DND-41 (cell line): ENCODE data around the gene HOXA4.
A peak's percentile ranks its signal among the peaks of the same experiment; 100 is the strongest.

Experiments used
- ATAC-seq: fragments of 200-7000 bp; cut with Tn5 transposase; 3 replicates; pipeline ENCODE4 v1.9.1; 2021; ENCODE audit warnings: low read depth; ENCODE audit not compliant: insufficient read depth
- DNase-seq: peaks from one replicate; pipeline ENCODE4 v3.0.0-alpha.2; 2020
- H2AFZ ChIP-seq: 2 replicates; pipeline ENCODE4 v1.6.0; 2012; ENCODE audit warnings: low read depth, low read length
- H3K27ac ChIP-seq: 2 replicates; pipeline ENCODE4 v1.5.1; 2012; ENCODE audit warnings: low read length, inconsistent platforms
- H3K27me3 ChIP-seq: fragments of 200-600 bp; sonication (generic); 2 replicates; pipeline ENCODE4 v1.6.0; 2012; ENCODE audit warnings: low read length, mild to moderate bottlenecking, inconsistent platforms; ENCODE audit not compliant: insufficient read depth, poor library complexity
- H3K36me3 ChIP-seq: 2 replicates; pipeline ENCODE4 v1.5.1; 2012; ENCODE audit warnings: low read length, inconsistent platforms; ENCODE audit not compliant: insufficient read depth
- H3K4me1 ChIP-seq: 2 replicates; pipeline ENCODE4 v1.5.1; 2012; ENCODE audit warnings: mild to moderate bottlenecking, low read length; ENCODE audit not compliant: insufficient read depth
- H3K4me2 ChIP-seq: 2 replicates; pipeline ENCODE4 v1.6.0; 2012; ENCODE audit warnings: mild to moderate bottlenecking, moderate library complexity, low read length, inconsistent platforms; ENCODE audit not compliant: insufficient read depth
- H3K4me3 ChIP-seq, 2 experiments: fragments of 200-600 bp in 1 of 2; shearing (Covaris generic) in 1 of 2; 2 replicates each; pipeline ENCODE4 v1.5.1; 2012 to 2016; ENCODE audit warnings: inconsistent platforms in 2 of 2, low read length in 2 of 2, mild to moderate bottlenecking in 2 of 2, low read depth in 1 of 2, moderate library complexity in 1 of 2
- H3K79me2 ChIP-seq: 2 replicates; pipeline ENCODE4 v1.6.0; 2012; ENCODE audit warnings: low read length, inconsistent platforms; ENCODE audit not compliant: insufficient read depth
- H3K9ac ChIP-seq: 2 replicates; pipeline ENCODE4 v1.6.0; 2012; ENCODE audit warnings: low read depth, mild to moderate bottlenecking, inconsistent platforms, low read length, moderate library complexity
- H3K9me3 ChIP-seq: 2 replicates; pipeline ENCODE4 v1.5.1; 2012; ENCODE audit warnings: low read length, moderate library complexity, mild to moderate bottlenecking, inconsistent platforms; ENCODE audit not compliant: insufficient read depth, severe bottlenecking
- H4K20me1 ChIP-seq: 2 replicates; pipeline ENCODE4 v1.6.0; 2012; ENCODE audit warnings: low read length; ENCODE audit not compliant: insufficient read depth
- EZH2 ChIP-seq: IDR thresholded peaks from 3 replicates; pipeline ENCODE4 v1.6.1; 2012; ENCODE audit warnings: borderline replicate concordance, low read depth, mild to moderate bottlenecking, moderate library complexity, low read length, inconsistent platforms; ENCODE audit not compliant: severe bottlenecking
- TF ChIP-seq, protein P1 (sequence below): IDR thresholded peaks from 2 replicates; pipeline ENCODE4 v1.5.1; 2012; ENCODE audit warnings: borderline replicate concordance, low read length, moderate library complexity, mild to moderate bottlenecking; ENCODE audit not compliant: poor library complexity, severe bottlenecking; ENCODE audit errors: extremely low read depth

HOXA4 gene

DNA sequence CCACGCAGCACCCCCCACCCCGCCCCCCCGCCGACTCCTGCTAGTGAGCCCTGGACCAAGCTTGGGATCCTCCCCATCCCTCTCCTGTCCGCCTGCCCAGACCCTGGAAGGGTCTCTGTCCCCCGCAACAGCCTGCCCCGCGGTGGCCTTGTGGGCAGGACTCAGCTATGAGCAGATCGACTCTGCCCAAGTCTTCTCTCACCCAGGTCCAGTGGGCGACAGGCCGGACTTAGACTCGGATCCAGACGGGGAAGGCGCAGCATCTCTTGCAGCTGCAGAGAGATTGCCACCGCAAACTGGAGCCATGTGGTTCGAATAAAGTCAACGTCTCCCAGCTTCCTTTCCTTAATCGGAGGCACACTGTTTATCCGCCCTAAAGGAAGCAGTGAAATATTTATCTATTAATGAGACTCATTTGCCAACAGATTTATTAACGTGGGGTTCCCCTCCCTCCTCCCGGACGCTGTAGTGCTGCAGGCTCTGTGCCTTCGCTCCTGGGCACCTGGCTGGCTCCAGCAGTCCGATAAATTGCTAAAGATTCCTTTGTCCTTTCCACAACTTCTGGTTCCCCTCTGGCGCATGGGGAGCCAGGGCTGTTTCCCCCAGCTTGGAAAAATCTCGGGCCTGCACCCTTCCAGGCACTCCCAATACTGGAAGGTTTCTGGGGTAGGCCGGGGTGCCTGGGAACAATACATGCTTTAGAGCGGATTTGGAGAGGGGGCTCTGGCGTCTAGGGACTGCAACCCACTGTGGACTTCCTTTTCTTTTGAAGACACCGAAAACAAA, 26.6 kb upstream of the HOXA4 start:
- H2AFZ ChIP-seq: peak overlapping the region; percentile 92
- H3K79me2 ChIP-seq: peaks cover 9% of the 10 kb centered on the region
- TF ChIP-seq, protein P1, sequence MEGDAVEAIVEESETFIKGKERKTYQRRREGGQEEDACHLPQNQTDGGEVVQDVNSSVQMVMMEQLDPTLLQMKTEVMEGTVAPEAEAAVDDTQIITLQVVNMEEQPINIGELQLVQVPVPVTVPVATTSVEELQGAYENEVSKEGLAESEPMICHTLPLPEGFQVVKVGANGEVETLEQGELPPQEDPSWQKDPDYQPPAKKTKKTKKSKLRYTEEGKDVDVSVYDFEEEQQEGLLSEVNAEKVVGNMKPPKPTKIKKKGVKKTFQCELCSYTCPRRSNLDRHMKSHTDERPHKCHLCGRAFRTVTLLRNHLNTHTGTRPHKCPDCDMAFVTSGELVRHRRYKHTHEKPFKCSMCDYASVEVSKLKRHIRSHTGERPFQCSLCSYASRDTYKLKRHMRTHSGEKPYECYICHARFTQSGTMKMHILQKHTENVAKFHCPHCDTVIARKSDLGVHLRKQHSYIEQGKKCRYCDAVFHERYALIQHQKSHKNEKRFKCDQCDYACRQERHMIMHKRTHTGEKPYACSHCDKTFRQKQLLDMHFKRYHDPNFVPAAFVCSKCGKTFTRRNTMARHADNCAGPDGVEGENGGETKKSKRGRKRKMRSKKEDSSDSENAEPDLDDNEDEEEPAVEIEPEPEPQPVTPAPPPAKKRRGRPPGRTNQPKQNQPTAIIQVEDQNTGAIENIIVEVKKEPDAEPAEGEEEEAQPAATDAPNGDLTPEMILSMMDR: no peak
- no peak for TF ChIP-seq EZH2
- peak overlapping the region in 1 of 2 experiments; percentile 70; a peak in 2 of 4 replicates for H3K4me3 ChIP-seq
- ATAC-seq: peak; percentile 5; the same call in 2 of the 3 replicates
- peaks cover 32% of the 10 kb centered on the region for H3K4me1 ChIP-seq
- no peaks in the 10 kb centered on the region for H4K20me1 ChIP-seq
- H3K9me3 ChIP-seq: no peaks in the 10 kb centered on the region
- H3K9ac ChIP-seq: peak overlapping the region; percentile 86
- peak overlapping the region; percentile 74 for H3K4me2 ChIP-seq
- DNase-seq: no peak
- H3K27ac ChIP-seq: no peak overlapping the region
- H3K27me3 ChIP-seq: no peaks in the 10 kb centered on the region
- H3K36me3 ChIP-seq: no peaks in the 10 kb centered on the region

DNA sequence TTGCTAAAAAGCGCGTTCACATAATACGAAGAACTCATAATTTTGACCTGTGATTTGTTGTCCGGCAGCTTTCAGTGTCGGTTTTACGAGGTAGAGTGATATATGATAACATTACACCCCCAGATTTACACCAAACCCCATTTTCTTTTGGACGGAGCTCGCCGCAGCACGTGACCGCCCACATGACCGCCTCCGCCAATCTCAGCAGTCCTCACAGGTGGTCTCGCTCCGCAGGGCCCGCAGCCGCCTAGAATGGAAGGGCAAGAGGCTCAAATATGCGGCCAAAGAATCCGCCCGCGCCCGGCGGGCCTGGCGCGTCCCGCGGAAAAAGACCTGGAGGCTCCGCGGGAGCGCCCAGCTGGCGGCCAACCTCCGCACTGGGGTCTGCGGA, 25.9 kb upstream of the HOXA4 start, which contains the start of gene HOXA7:
HOXA7 (minus strand) TSS at position 168 of the 391 bp plus-strand sequence; CDS start at position 38, 130 bp downstream.
- peak; percentile 76 for DNase-seq
- TF ChIP-seq, protein P1: no peak
- TF ChIP-seq EZH2: no peak
- ATAC-seq: peak; percentile 72

DNA sequence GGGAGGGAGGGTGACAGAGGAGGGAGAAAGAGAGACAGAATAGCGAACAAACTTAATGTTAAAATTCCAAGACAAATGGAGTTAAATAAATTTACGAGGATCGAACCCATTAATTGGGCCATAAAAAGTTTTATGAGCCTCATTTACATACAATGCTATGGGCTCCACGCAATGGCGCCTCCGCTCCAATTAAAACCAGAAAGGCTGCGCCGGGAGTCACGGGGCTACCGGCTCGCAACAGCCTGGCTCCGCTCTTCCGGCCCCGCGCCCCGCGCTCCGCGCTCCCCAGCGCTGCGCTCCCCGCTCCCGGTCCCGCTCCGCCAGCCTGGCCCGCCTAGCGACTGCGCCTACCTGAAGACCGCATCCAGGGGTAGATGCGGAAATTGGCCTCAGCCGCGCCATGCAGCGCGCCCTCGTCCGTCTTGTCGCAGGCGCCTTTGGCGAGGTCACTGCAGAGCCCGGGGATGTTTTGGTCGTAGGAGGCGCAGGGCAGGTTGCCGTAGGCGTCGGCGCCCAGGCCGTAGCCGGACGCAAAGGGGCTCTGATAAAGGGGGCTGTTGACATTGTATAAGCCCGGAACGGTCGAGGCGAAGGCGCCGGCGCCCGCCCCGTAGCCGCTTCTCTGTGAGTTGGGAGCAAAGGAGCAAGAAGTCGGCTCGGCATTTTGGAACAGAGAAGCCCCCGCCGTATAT, 25.4 kb upstream of the HOXA4 start:
- Histone ChIP-seq H2AFZ (peak overlapping the region; percentile 92), H3K4me2 (peak overlapping the region; percentile 74), H3K27ac (peak overlapping the region; percentile 91), H3K9me3 (no peaks in the 10 kb centered on the region), H3K27me3 (no peaks in the 10 kb centered on the region), H3K36me3 (no peaks in the 10 kb centered on the region), H3K79me2 (peaks cover 9% of the 10 kb centered on the region), H3K9ac (peak overlapping the region; percentile 86), H3K4me1 (peaks cover 37% of the 10 kb centered on the region), H3K4me3 (peak overlapping the region; percentile 46 to 70), H4K20me1 (no peaks in the 10 kb centered on the region)
- peak; percentile 55 for ATAC-seq
- no peak for TF ChIP-seq EZH2
- TF ChIP-seq, protein P1: no peak
- peak; percentile 40 for DNase-seq

More for the DNA sequence above, 25.9 kb upstream of the HOXA4 start, which contains the start of gene HOXA7:
- peak within 1 kb of the TSS; percentile 46 to 70 for H3K4me3 ChIP-seq
- peak within 1 kb of the TSS; percentile 92 for H2AFZ ChIP-seq
- H3K27me3 ChIP-seq: no peaks in the 10 kb centered on the region
- H4K20me1 ChIP-seq: no peaks in the 10 kb centered on the region
- H3K9me3 ChIP-seq: no peaks in the 10 kb centered on the region
- H3K79me2 ChIP-seq: peaks cover 9% of the 10 kb centered on the region
- H3K4me2 ChIP-seq: peak within 1 kb of the TSS; percentile 74
- peak within 1 kb of the TSS; percentile 91 for H3K27ac ChIP-seq
- H3K4me1 ChIP-seq: peaks cover 36% of the 10 kb centered on the region
- H3K9ac ChIP-seq: peak within 1 kb of the TSS; percentile 86
- no peaks in the 10 kb centered on the region for H3K36me3 ChIP-seq
